COLO829 (cell line): Measurements from ENCODE around the gene SLC10A3.

Experiments used
- DNase-seq: peaks from one replicate; pipeline ENCODE4 v3.0.0; 2012; ENCODE audit warnings: low spot score

The SLC10A3 gene

GRCh38 chrX:154490414-154491083 lies at the start of gene SLC10A3:
Gene SLC10A3 (minus strand): TSS chrX:154490629. CDS start chrX:154488940, 1,689 bp downstream.
- peak; percentile 86 for DNase-seq

- DNase-seq = no peak
These were observed 48.6 kb upstream of the SLC10A3 start for GRCh38 chrX:154539077-154539476.

- no peak for DNase-seq
These were observed 45.5 kb upstream of the SLC10A3 start for GRCh38 chrX:154535892-154536291.

GRCh38 chrX:154534526-154535322 lies 44.3 kb upstream of the SLC10A3 start:
- peak; percentile 65 for DNase-seq

- no peak for DNase-seq
These were observed 42.3 kb upstream of the SLC10A3 start for GRCh38 chrX:154532690-154533089.

GRCh38 chrX:154531626-154532025 lies 41.2 kb upstream of the SLC10A3 start:
- no peak for DNase-seq

- DNase-seq = no peak
These were observed 39.9 kb upstream of the SLC10A3 start for GRCh38 chrX:154530286-154530685.

GRCh38 chrX:154529206-154529612 lies 38.8 kb upstream of the SLC10A3 start:
- no peak for DNase-seq

GRCh38 chrX:154526901-154527675 lies 36.7 kb upstream of the SLC10A3 start:
- peak; percentile 69 for DNase-seq

GRCh38 chrX:154525606-154526490 lies 35.4 kb upstream of the SLC10A3 start:
- no peak for DNase-seq

GRCh38 chrX:154519389-154519788 lies 29.0 kb upstream of the SLC10A3 start:
- DNase-seq = no peak

GRCh38 chrX:154517101-154517781 lies 26.8 kb upstream of the SLC10A3 start:
- no peak for DNase-seq

- DNase-seq = no peak
These were observed 26.2 kb upstream of the SLC10A3 start for GRCh38 chrX:154516656-154517100.

- DNase-seq = peak; percentile 74
These were observed 25.7 kb upstream of the SLC10A3 start, which contains the start of gene FAM3A for GRCh38 chrX:154515966-154516655. Gene FAM3A (minus strand): TSS chrX:154516232. CDS start chrX:154515772, 460 bp downstream.

GRCh38 chrX:154515090-154515965 lies 24.9 kb upstream of the SLC10A3 start:
- DNase-seq = no peak

GRCh38 chrX:154513716-154514115 lies 23.3 kb upstream of the SLC10A3 start:
- DNase-seq = no peak

GRCh38 chrX:154512879-154513553 lies 22.6 kb upstream of the SLC10A3 start:
- DNase-seq = no peak

- DNase-seq = no peak
These were observed 21.3 kb upstream of the SLC10A3 start for GRCh38 chrX:154511761-154512160.

GRCh38 chrX:154509455-154509854 lies 19.0 kb upstream of the SLC10A3 start:
- DNase-seq = no peak
